DMS153 treated with DMSO at 0.1 percent for 48 hours (cell line): ENCODE measurements around the gene NALCN.
"Not testable (repeated sequence)": the region's sequence is repeated elsewhere in the genome, so short reads cannot be mapped to it uniquely, and the experiment has no call there.

Source experiments
- DNase-seq: peaks from one replicate; lab custom pipeline; 2025; ENCODE audit not compliant: unreplicated experiment; lab: John Stamatoyannopoulos, UW

Gene NALCN

GRCh38 chr13:101343128-101343787 is 73.0 kb downstream of the NALCN start:
- DNase-seq: no peak

- DNase-seq: no peak
Measured at GRCh38 chr13:101341464-101341863, 74.8 kb downstream of the NALCN start.

DNA sequence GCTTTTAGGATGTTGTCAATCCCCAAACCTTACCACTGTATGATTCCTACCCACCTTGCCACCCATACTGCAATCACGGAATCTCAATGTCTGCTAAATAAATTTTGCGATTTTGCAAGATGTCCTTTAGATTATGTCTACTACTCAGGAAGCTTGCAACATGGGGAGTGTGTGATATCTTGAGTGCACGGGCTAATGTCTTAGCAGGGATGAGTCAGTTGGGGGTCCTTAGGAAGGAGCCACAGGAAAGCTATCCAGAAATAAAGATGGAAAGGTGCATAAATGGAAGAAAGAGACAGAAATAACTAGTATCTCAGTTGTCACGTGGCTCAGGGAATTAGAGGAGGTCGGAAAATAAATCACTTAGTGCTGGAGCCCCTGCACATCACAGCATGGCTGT is 77.1 kb downstream of the NALCN start:
- no peak for DNase-seq

- no peak for DNase-seq
Measured at GRCh38 chr13:101332583-101332982, 83.7 kb downstream of the NALCN start.

DNA sequence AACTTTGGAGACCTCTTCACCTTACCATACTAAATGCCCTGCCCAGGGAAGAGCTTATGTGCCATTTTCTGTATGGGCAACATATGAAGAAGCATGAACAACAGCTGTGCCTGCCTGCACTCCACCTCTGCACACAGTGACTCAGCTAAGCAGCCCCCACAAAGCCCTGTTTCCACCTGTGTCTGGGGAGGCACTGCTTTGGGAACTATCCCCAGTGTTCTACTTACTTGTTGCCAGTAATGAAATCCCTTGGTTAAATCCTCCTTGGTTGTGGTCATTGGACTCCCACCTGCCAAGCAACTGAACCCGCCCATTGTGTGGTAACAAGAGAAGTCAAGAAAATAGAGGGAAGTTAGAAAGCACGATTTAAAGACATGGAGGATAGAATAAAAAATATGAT is 84.6 kb downstream of the NALCN start:
- no peak for DNase-seq

- no peak for DNase-seq
Measured at GRCh38 chr13:101327871-101328270, 88.4 kb downstream of the NALCN start.

- DNase-seq: no peak
Measured at GRCh38 chr13:101326710-101327109, 89.6 kb downstream of the NALCN start.

GRCh38 chr13:101325423-101325822 is 90.9 kb downstream of the NALCN start:
- no peak for DNase-seq

GRCh38 chr13:101323601-101324000 is 92.7 kb downstream of the NALCN start:
- DNase-seq: no peak

GRCh38 chr13:101317986-101318523 is 98.3 kb downstream of the NALCN start:
- DNase-seq: no peak

DNA sequence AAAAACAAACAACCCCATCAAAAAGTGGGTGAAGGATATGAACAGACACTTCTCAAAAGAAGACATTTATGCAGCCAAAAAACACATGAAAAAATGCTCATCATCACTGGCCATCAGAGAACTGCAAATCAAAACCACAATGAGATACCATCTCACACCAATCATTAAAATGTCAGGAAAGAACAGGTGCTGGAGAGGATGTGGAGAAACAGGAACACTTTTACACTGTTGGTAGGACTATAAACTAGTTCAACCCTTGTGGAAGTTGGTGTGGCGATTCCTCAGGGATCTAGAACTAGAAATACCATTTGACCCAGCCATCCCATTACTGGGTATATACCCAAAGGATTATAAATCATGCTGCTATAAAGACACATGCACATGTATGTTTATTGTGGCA is 102.8 kb downstream of the NALCN start:
- DNase-seq: not testable (repeated sequence)

DNA sequence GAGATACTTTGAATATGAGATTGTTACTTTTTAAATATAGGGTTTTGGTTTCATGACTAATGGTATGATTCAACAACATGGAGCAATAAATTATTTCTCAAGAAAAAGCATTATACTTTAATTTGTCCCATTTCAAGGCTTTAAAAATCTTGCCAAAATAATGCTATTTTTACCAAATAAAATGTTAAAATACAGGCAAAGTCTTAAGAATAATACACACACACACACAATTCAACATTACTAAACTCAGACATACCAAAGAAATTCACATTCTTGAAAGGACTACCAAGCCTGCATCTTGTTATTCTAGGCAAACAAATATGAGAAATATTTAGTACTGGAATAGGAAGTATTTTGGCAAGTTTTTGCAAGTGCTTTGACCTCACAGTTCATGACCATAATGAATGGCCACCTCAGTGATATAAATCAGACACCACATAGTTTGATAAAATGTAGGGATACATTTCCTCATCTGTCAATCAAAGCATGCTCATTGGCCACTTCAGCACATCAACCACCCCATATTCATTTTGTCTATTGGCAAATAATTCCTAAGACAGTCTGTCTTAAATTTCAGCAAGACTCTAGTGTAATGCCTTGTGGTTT is 107.2 kb downstream of the NALCN start:
- DNase-seq: no peak

- DNase-seq: no peak
Measured at GRCh38 chr13:101308247-101309013, 107.9 kb downstream of the NALCN start.

DNA sequence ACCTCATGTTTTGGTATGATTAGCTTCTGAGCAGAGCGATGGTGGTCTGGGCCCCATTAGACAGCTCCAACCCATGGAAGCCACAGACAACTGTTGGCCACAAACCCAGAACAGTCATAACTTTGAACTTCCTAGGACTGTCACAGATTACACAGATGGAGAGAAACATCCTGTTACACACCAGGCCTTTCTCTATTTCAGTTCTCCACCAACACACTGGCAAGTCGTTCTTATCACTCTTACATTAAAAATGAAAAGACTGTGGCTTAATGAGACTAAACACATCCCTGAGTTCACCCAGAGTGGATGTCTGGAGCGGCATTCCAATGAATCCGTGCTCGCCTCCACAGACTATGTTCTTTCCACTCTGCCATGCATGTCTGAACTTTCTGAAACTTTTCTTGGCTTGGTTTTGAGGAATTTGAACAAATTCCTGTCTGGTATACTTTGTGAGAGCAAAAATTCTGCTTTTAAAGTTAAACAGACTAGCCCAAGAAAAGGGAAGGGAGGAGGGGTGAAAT is 109.1 kb downstream of the NALCN start:
- DNase-seq: no peak

DNA sequence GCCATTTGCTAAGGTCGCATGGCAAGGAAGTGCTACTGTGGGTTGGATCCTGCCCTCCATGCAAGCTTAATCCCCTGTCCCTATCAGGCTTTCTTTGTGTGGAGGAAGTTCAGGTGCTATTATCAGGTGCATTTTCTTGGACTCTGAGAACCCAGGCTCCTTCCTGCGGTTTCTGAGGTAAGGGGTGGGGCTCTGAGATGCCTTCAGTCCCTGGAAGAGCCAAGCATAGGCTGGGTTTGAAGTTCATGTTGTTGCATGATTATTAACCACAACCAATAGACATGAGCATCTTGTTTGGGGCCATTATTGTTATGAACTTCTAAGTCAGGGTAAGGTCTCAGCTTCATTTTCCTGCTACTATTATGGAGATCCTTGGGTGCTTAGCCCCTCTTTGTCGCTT is 109.5 kb downstream of the NALCN start:
- DNase-seq: no peak

GRCh38 chr13:101305981-101306411 is 110.3 kb downstream of the NALCN start:
- DNase-seq: no peak

DNA sequence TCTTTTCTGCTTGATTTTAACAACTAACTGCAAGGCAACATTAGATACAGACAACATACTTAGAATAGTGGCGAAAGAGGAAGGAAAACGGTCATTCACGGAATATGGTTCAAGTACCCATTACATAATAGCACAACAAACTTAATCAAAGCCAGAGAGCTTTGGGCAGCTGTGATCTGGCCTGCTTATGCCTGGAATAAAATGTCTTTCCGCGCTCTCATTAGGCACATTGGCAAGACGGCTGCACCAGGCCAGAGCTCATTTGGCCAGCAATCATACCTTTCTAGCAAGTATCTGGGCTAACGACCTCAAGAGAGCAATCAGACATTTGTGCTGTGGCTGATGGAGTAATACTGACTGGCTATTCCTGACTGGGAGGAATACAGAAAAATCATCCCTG is 112.8 kb downstream of the NALCN start:
- no peak for DNase-seq

DNA sequence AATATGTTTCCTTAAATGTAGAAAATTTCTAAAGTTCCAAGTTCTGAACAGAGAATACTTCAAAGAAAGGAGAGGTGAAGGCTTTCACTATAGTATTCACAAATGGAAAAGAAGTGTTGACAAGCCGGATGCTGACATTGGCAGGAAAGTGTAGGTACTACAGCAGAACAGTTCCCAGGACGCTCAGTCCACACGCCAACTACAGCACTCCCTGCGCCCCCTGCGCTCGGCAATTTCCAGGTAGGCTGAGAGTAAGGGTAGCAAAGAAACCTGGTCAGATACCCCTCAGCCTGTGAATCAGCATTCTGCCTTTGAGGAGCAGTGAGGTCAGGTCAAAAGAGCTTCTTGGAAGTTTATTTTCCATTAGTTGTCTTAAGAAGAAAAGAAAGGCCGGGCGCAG is 115.3 kb downstream of the NALCN start:
- no peak for DNase-seq

GRCh38 chr13:101300531-101300930 is 115.8 kb downstream of the NALCN start:
- no peak for DNase-seq

GRCh38 chr13:101298517-101298916 is 117.8 kb downstream of the NALCN start:
- no peak for DNase-seq

GRCh38 chr13:101297794-101298193 is 118.5 kb downstream of the NALCN start:
- no peak for DNase-seq

DNA sequence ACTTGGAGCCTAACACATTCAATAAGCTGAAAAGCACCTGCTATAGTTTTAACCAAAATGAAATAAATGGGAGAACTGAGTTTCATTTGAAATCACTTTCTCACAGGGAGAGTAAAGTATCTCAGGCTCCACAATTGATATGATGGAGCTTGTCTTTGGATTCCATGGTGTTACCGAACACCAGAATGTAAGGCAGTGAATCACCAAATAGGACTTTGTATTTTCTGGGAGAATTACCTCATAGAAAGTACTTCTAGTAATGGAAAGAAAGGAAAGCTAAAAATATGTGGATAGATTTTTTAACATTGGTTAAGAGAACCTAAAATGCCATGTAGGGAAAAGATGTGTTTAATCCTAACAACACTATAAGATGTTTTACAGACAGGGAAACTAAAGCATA is 123.6 kb downstream of the NALCN start:
- no peak for DNase-seq
